ENCODE data around the gene ETV1. TPM values are rescaled to one million over a fixed set of nuclear protein-coding genes. Genes with fewer than 3 reads are reported as not detected.

ETV1 gene
- total RNA-seq, 4 donors from 2014 or later, result 4.2 to 11.5 (median 7.3) TPM

DNA sequence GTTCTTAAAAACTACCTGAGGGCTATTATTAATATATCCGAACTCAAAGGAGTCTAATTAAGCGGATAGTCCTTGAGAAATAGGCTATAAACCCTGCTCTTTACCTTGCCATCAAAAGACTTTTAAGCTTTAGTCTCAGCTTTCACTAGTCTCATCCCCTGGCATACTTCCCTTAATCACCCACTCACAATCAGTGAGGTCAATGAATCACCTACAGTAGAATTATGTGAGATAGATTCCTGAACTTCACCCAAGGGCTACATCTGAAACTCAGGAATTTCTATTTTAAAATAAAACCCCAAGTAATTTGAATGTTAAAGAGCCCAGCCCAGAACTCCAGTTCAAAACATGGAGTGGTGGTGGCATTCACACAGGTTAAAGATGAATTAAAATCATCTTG is 108.7 kb downstream of the ETV1 start:
- TF ChIP-seq EP300 (IDR thresholded peaks at IDR 0.05) (no peak), POLR2AphosphoS5 (IDR thresholded peaks at IDR 0.05) (no peak), POLR2A (IDR thresholded peaks at IDR 0.05) (no peak)
- TF ChIP-seq, protein P1, sequence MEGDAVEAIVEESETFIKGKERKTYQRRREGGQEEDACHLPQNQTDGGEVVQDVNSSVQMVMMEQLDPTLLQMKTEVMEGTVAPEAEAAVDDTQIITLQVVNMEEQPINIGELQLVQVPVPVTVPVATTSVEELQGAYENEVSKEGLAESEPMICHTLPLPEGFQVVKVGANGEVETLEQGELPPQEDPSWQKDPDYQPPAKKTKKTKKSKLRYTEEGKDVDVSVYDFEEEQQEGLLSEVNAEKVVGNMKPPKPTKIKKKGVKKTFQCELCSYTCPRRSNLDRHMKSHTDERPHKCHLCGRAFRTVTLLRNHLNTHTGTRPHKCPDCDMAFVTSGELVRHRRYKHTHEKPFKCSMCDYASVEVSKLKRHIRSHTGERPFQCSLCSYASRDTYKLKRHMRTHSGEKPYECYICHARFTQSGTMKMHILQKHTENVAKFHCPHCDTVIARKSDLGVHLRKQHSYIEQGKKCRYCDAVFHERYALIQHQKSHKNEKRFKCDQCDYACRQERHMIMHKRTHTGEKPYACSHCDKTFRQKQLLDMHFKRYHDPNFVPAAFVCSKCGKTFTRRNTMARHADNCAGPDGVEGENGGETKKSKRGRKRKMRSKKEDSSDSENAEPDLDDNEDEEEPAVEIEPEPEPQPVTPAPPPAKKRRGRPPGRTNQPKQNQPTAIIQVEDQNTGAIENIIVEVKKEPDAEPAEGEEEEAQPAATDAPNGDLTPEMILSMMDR (IDR thresholded peaks at IDR 0.05), result no peak
- Histone ChIP-seq H3K9me3 (no peaks in the 10 kb centered on the region), H3K36me3 (no peaks in the 10 kb centered on the region), H3K4me1 (no peaks in the 10 kb centered on the region), H3K27me3 (no peaks in the 10 kb centered on the region), H3K4me3 (no peak overlapping the region), H3K27ac (no peak overlapping the region)
- ATAC-seq, result no peak
- WGBS, 2 donors (ENCODE audit: low coverage in 1 of 2), result 100% methylated on average over 2 of the region's 2 CpGs; no CpG with 5 or more reads in 1 of the 2 donors

DNA sequence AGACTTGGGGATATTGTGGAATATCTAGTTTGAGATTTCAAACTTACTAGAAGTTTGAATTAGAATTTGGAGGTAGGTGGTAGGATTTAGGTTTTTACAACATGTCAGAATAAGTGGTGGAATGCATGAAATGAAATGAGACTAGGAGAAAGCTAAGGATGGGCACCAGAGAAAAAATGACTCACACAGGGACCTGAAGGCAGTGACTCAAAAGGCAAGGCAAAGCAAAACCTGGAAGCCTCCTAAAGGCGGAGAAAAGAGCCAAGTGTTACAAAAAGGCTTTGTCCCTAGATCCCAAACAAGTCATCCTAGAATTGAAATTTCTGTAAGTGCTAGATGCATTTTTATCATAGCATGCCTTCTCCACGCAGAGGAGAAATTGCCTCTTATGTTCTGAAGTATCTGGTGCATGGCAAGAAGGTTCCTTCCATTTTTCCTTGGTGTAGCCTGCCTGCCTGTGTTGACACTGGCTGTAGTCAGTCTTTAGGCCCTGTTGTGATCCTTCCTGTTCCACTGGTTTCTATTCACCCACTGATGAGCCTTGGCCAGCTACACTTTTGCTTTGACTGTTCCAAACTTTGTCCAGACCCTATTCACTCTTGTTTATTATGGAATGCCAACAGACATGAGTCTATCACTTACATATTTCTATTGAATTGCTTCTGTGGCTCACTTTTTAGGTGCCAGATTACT is 109.3 kb downstream of the ETV1 start:
- no peaks in the 10 kb centered on the region for H3K9me3 ChIP-seq
- H3K27ac ChIP-seq, result no peak overlapping the region
- ATAC-seq, result no peak
- no peaks in the 10 kb centered on the region for H3K36me3 ChIP-seq
- no peaks in the 10 kb centered on the region for H3K27me3 ChIP-seq
- H3K4me3 ChIP-seq, result no peak overlapping the region
- TF ChIP-seq, protein P1 (IDR thresholded peaks at IDR 0.05), result no peak
- TF ChIP-seq POLR2AphosphoS5 (IDR thresholded peaks at IDR 0.05), result no peak
- no peak for TF ChIP-seq EP300 (IDR thresholded peaks at IDR 0.05)
- no peak for TF ChIP-seq POLR2A (IDR thresholded peaks at IDR 0.05)
- WGBS, 2 donors (ENCODE audit: low coverage in 1 of 2), result 78 to 100% methylated on average over 2 of the region's 2 CpGs
- H3K4me1 ChIP-seq, result no peaks in the 10 kb centered on the region

DNA sequence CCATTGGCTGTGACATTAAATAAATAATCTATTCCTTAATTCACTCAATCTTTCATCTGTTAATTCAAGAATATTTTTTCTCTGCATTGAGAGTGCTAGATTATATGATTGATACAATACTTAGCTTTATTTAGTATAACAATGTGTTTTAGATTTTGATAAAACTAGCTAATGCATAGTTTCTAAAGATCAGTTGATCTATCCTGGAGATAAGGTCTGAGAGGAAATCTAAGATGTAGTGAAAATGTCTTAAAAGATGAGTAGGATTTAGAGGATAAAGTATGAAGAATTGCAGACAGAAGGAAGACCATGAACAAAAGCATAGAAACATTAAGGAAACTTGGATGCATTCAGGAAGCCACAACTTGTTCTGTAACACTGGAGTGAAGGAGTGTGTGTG is 110.3 kb downstream of the ETV1 start:
- Histone ChIP-seq H3K36me3 (no peaks in the 10 kb centered on the region), H3K4me1 (no peaks in the 10 kb centered on the region), H3K27me3 (no peaks in the 10 kb centered on the region), H3K4me3 (no peak overlapping the region), H3K9me3 (no peaks in the 10 kb centered on the region), H3K27ac (no peak overlapping the region)
- TF ChIP-seq POLR2AphosphoS5 (IDR thresholded peaks at IDR 0.05) (no peak), EP300 (IDR thresholded peaks at IDR 0.05) (no peak), POLR2A (IDR thresholded peaks at IDR 0.05) (no peak)
- TF ChIP-seq, protein P1 (IDR thresholded peaks at IDR 0.05), result no peak
- ATAC-seq, result no peak

DNA sequence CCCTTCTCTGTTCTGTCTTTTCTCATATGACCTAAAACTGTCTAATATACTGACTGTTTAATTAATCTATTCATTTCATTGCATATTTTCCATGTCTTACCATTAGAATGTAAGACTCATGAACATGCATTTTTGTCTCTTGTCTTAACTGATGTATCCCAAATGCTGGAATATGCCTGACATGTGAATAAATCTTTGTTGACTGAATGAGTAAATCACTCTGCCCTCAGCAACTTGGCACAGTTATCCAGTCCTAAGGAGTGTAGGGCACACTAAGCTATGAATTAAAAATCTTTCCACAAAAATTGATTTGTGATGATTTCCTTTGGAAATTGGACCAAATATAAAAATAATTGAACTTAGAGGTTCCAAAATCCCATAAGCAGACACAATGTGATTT is 111.3 kb downstream of the ETV1 start:
- Histone ChIP-seq H3K9me3 (no peaks in the 10 kb centered on the region), H3K4me1 (no peaks in the 10 kb centered on the region), H3K4me3 (no peak overlapping the region), H3K36me3 (no peaks in the 10 kb centered on the region), H3K27me3 (no peaks in the 10 kb centered on the region), H3K27ac (no peak overlapping the region)
- TF ChIP-seq, protein P1 (IDR thresholded peaks at IDR 0.05), result no peak
- TF ChIP-seq POLR2AphosphoS5 (IDR thresholded peaks at IDR 0.05), result no peak
- no peak for TF ChIP-seq POLR2A (IDR thresholded peaks at IDR 0.05)
- TF ChIP-seq EP300 (IDR thresholded peaks at IDR 0.05), result no peak
- no peak for ATAC-seq

DNA sequence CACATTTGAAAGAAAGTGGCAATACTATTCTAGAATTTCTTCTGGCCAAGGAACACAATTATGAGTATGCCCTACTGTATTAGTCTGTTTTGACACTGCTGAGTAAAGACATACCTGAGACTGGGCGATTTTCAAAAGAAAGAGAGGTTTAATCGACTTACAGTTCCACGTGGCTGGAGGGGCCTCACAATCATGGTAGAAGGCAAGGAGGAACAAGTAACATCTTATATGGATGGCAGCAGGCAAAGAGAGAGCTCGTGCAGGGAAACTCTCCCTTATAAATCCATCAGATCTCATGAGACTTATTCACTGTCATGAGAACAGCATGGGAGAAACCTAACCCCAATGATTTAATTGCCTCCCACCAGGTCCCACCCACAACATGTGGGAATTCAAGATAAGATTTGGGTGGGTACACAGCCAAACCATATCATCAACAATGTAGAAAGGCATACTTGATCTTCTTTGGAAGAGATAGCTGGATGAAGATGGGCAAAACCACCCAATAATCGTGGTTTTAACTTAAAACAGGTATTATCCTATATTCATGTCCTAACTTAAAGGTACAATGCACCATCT is 113.9 kb downstream of the ETV1 start:
- Histone ChIP-seq H3K27ac (no peak overlapping the region), H3K27me3 (no peaks in the 10 kb centered on the region), H3K4me1 (no peaks in the 10 kb centered on the region), H3K36me3 (no peaks in the 10 kb centered on the region), H3K9me3 (no peaks in the 10 kb centered on the region), H3K4me3 (no peak overlapping the region)
- TF ChIP-seq, protein P1 (IDR thresholded peaks at IDR 0.05), result no peak
- TF ChIP-seq POLR2A (IDR thresholded peaks at IDR 0.05), result no peak
- no peak for TF ChIP-seq EP300 (IDR thresholded peaks at IDR 0.05)
- TF ChIP-seq POLR2AphosphoS5 (IDR thresholded peaks at IDR 0.05), result no peak
- 91 to 100% methylated on average over 2 to 5 of the region's 5 CpGs for WGBS, 2 donors (ENCODE audit: low coverage in 1 of 2)
- ATAC-seq, result no peak
